Activated CD4-positive, CD25-positive, alpha-beta regulatory T cell treated with anti-CD3 and anti-CD28 coated beads, Interleukin-2, amount 50 U/mL, for 16 hours (primary cell): Measurements from ENCODE around the gene LZIC.
A peak's percentile ranks its signal among the peaks of the same experiment; 100 is the strongest.
"Not testable (repeated sequence)": the region's sequence is repeated elsewhere in the genome, so short reads cannot be mapped to it uniquely, and the experiment has no call there.

Source experiments
- DNase-seq: peaks from one replicate; pipeline ENCODE4 v3.0.0-alpha.2; 2020; ENCODE audit warnings: low read depth, low spot score

Gene LZIC

GRCh38 chr1:9942939-9943788 is at the start of gene LZIC, which contains the start of gene NMNAT1:
LZIC (minus strand) TSS chr1:9943391; CDS start chr1:9936619, 6,772 bp downstream.
NMNAT1 (plus strand) TSS chr1:9943475; CDS start chr1:9972074, 28,599 bp downstream.
- peak; percentile 74 for DNase-seq

DNA sequence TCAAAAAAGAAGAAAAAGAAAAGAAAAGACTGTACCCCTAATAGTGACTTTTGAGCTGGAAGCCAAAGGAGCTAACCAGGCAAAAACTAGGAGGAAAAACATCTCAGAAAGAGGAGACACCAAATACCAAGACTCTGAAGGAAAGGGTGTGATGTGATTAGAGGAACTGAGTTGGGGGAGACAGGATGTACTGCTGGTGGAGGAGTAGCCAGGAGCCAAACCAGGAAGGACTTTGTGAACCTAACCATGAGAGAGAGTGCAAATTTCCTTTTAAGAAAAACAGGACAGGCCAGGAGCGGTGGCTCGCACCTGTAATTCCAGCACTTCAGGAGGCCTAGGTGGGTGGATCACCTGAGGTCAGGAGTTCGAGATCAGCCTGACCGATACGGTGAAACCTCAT is 49.7 kb upstream of the LZIC start:
- DNase-seq: no peak

DNA sequence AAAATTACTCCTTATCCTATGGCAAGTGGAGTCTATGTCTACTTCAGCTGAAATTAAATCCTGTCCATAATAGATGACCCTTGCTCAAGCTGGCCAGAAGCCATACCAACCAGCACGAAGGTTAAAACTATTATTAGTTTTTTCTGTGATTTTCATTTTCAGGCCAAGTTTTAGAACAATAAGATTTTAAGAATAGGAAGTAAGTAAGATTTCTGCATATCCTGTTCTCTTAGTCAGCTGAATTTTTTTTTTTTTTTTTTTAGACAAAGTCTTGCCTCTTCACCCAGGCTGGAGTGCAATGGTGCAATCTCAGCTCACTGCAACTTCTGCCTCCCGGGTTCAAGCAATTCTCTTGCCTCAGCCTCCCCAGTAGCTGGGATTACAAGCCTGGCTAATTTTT is 47.8 kb upstream of the LZIC start:
- no peak for DNase-seq

DNA sequence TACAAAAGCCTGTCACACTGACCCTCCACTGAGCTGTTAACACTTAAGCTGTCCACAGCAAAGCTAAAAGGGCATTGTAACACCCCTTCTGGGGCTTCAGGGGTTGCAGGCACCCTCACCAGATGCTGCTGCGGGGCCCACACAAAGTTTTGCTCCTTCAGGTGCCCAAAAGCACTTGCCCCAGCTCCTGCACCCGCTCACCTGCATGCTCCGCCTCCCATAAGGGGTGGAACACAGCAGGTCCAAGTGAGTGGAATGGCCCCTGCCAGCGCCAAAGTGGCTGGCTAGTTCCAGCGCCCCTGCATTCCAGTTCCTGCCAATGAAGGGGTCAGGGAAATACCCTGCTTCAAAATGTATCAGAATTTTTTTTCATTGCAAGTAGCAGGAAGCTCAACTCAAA is 46.6 kb upstream of the LZIC start:
- no peak for DNase-seq

DNA sequence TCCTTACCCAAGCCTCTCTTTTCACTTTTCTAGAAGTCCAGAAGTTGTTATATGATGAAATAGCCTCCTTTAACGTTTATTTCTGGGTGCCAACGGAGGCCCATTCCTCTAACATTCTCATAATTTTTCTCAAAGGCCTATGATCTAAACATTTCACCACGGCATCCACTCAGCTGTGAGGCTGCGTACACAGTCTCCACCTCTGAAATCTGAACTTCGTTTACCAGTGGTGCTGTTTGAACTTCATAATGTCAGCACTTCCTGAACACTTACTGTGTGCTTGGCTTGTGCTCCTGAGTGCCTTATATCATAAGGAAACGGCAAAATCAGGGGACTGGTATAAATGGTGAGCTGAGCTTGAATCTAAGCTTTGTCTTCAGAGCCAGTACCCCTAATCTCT is 41.8 kb upstream of the LZIC start:
- no peak for DNase-seq

- DNase-seq: no peak
These were observed 41.1 kb upstream of the LZIC start for GRCh38 chr1:9984253-9984652.

GRCh38 chr1:9960706-9961562 is 17.7 kb upstream of the LZIC start:
- no peak for DNase-seq

DNA sequence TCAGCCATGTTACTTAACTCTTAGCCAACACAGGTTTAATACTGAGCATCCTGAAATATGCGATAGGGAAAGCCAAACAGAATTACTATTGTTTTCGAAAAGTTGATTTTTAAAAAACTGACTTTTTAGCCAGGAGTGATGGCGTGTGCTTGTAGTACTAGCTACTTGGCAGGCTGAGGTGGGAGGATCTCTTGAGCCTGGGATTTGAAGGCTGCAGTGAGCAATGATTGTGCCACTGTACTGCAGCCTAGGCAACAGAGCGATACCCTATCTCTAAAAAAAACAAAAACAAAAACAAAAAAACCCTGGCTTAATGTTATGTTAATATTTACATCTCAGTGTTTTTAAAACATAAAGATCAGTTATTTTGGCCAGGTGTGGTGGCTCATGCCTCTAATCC is 16.8 kb upstream of the LZIC start:
- no peak for DNase-seq

- no peak for DNase-seq
These were observed 14.5 kb upstream of the LZIC start for GRCh38 chr1:9957726-9958125.

GRCh38 chr1:9946315-9946714 is 3.1 kb upstream of the LZIC start:
- DNase-seq: no peak

GRCh38 chr1:9942399-9942938 is 722 bp downstream of the LZIC start:
- DNase-seq: no peak

- no peak for DNase-seq
These were observed 13.5 kb downstream of the LZIC start for GRCh38 chr1:9929431-9930385.

GRCh38 chr1:9927259-9927658 is 15.9 kb downstream of the LZIC start:
- no peak for DNase-seq

GRCh38 chr1:9922342-9922741 is 20.8 kb downstream of the LZIC start:
- DNase-seq: no peak

DNA sequence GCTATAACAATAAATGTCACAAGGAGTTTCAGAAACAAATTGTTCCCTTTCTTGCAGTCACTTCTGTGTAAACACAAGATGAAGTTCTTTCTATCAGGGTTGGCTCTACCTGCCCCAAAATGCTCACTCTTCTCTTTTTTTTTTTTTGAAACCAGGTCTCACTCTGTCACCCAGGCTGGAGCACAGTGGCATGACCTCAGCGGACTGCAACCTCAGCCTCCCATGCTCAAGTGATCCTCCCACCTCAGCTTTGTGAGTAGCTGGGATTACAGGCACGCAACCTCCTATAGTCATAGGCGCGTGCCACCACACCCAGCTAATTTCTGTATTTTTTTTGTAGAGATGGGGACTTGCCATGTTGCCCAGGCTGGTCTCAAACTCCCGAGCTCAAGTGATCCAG is 22.6 kb downstream of the LZIC start:
- no peak for DNase-seq

GRCh38 chr1:9917901-9918300 is 25.3 kb downstream of the LZIC start:
- no peak for DNase-seq

DNA sequence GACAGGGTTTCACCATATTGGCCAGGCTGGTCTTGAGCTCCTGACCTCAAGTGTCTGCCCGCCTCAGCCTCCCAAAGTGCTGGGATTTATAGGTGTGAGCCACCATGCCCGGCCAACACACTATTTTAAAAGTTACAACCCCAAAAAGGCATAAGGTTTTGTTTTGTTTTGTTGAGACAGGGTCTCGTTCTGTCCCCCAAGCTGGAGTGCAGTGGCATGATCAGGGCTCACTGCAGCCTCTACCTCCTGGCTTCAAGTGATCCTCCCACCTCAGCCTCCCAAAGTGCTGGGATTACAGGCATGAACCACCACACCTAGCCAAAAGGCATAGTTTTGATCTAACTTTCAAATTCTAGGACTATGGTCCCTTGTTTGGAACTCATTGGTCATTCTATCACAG is 25.7 kb downstream of the LZIC start:
- DNase-seq: not testable (repeated sequence)

DNA sequence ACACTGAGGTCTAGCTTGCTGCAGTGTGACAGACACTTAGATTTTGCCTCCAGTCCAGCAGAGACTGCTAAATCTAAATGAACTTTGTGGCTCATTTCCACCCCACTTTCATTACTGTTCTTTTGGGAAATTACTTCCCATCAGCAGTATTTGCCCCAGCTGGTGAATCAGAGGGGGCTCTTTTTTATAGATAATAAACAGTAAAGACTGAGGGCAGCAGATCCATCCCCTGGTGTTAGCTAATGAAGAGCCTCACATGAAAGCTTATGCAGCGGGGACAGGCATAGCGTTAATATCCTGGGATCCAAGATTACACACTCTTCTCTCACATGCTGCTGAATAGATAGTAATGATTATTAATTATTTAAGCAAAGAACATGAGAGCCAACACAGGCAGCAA is 26.7 kb downstream of the LZIC start:
- no peak for DNase-seq

GRCh38 chr1:9914610-9914937 is 28.6 kb downstream of the LZIC start:
- no peak for DNase-seq

GRCh38 chr1:9912264-9912936 is 30.8 kb downstream of the LZIC start:
- no peak for DNase-seq
